Measurements from ENCODE around the gene OTUD5. TPM values are rescaled to one million over a fixed set of nuclear protein-coding genes. Genes with fewer than 3 reads are reported as not detected.

The OTUD5 gene
- total and polyA plus RNA-seq, 2 of the 13 experiments (the other 11 are each of a cell fraction or from before 2014, with no cell fraction given): 18.4 to 42.2 TPM

GRCh38 chrX:48891402-48892288, 65.8 kb downstream of the OTUD5 start (continued):
- TF ChIP-seq, protein P1, sequence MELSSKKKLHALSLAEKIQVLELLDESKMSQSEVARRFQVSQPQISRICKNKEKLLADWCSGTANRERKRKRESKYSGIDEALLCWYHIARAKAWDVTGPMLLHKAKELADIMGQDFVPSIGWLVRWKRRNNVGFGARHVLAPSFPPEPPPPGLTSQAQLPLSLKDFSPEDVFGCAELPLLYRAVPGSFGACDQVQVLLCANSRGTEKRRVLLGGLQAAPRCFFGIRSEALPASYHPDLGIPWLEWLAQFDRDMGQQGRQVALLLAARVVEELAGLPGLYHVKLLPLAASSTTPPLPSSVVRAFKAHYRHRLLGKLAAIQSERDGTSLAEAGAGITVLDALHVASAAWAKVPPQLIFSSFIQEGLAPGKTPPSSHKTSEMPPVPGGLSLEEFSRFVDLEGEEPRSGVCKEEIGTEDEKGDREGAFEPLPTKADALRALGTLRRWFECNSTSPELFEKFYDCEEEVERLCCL (CRISPR knock-in tag; IDR thresholded peaks at IDR 0.05; ENCODE audit: borderline replicate concordance): no peak
- TF ChIP-seq ZNF792 (CRISPR knock-in tag; IDR thresholded peaks at IDR 0.05): no peak
- TF ChIP-seq ZNF264 (CRISPR knock-in tag; IDR thresholded peaks at IDR 0.05): no peak
- TF ChIP-seq MAX (IDR thresholded peaks at IDR 0.05): 0 out of 2 replicates have a peak, but pooled peaks have one; percentile 10
- no peak for TF ChIP-seq ZFP91 (CRISPR knock-in tag; IDR thresholded peaks at IDR 0.05; ENCODE audit: borderline replicate concordance)
- TF ChIP-seq ZNF691 (CRISPR knock-in tag; IDR thresholded peaks at IDR 0.05; ENCODE audit: borderline replicate concordance, low read depth): no peak
- TF ChIP-seq ZNF225 (CRISPR knock-in tag; IDR thresholded peaks at IDR 0.05): no peak
- no peak for TF ChIP-seq ZNF296 (CRISPR knock-in tag; conservative IDR thresholded peaks at IDR 0.05)
- no peak for TF ChIP-seq ATF1 (CRISPR knock-in tag; IDR thresholded peaks at IDR 0.05)
- TF ChIP-seq, protein P2, sequence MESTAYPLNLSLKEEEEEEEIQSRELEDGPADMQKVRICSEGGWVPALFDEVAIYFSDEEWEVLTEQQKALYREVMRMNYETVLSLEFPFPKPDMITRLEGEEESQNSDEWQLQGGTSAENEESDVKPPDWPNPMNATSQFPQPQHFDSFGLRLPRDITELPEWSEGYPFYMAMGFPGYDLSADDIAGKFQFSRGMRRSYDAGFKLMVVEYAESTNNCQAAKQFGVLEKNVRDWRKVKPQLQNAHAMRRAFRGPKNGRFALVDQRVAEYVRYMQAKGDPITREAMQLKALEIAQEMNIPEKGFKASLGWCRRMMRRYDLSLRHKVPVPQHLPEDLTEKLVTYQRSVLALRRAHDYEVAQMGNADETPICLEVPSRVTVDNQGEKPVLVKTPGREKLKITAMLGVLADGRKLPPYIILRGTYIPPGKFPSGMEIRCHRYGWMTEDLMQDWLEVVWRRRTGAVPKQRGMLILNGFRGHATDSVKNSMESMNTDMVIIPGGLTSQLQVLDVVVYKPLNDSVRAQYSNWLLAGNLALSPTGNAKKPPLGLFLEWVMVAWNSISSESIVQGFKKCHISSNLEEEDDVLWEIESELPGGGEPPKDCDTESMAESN (CRISPR knock-in tag; conservative IDR thresholded peaks at IDR 0.05): no peak; the same call in 1 of the 2 replicates
- TF ChIP-seq, protein P3, sequence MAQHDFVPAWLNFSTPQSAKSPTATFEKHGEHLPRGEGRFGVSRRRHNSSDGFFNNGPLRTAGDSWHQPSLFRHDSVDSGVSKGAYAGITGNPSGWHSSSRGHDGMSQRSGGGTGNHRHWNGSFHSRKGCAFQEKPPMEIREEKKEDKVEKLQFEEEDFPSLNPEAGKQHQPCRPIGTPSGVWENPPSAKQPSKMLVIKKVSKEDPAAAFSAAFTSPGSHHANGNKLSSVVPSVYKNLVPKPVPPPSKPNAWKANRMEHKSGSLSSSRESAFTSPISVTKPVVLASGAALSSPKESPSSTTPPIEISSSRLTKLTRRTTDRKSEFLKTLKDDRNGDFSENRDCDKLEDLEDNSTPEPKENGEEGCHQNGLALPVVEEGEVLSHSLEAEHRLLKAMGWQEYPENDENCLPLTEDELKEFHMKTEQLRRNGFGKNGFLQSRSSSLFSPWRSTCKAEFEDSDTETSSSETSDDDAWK (CRISPR knock-in tag; IDR thresholded peaks at IDR 0.05): no peak
- peak; percentile 54 for TF ChIP-seq RAD21 (CRISPR knock-in tag; IDR thresholded peaks at IDR 0.05)
- TF ChIP-seq RBM39 (IDR thresholded peaks at IDR 0.05; ENCODE audit: low read depth, low read length, poor library complexity, severe bottlenecking): peak; percentile 50
- no peak for TF ChIP-seq ZBTB38 (CRISPR knock-in tag; IDR thresholded peaks at IDR 0.05)
- TF ChIP-seq ZFAT (CRISPR knock-in tag; conservative IDR thresholded peaks at IDR 0.05): no peak
- TF ChIP-seq PRDM10 (CRISPR knock-in tag; IDR thresholded peaks at IDR 0.05; ENCODE audit: low read depth): peak; percentile 79; the same call in 1 of the 2 replicates
- no peak for TF ChIP-seq TBL1XR1 (IDR thresholded peaks at IDR 0.05; ENCODE audit: borderline replicate concordance, low read length, partially characterized antibody)
